Right ventricle myocardium superior (tissue), 1 donor: Measurements from ENCODE around the gene TMEM271. TPM values are rescaled to one million over a fixed set of nuclear protein-coding genes. Genes with fewer than 3 reads are reported as not detected.
A peak's percentile ranks its signal among the peaks of the same experiment; 100 is the strongest.
"Not testable (repeated sequence)": the region's sequence is repeated elsewhere in the genome, so short reads cannot be mapped to it uniquely, and the experiment has no call there.

ENCODE experiments used
- ATAC-seq: fragments of 200-7000 bp; cut with Tn5 transposase; one replicate; pipeline ENCODE4 v1.9.1; 2020; ENCODE audit warnings: mild to moderate bottlenecking; ENCODE audit not compliant: poor library complexity
- DNase-seq: peaks from one replicate; pipeline ENCODE4 v3.0.0-alpha.2; 2020
- intact Hi-C: fragments of 100-400 bp; cut with DNase I; formaldehyde crosslinking; loops from one replicate; pipeline ENCODE4 v1.11.2; 2022
- total RNA-seq: library from RNA; stranded (reverse); fragmentation: NEBNext Ultra II Directional; extraction: Animal tissue kit (Norgen Biotek cat#: 25700); gene quantifications from one replicate; pipeline ENCODE4 v1.2.1, GENCODE V29; 2021
- donor health status: DM: no; HTN: yes; CAD: no; lungs with severe emphysema.

The TMEM271 gene
- total RNA-seq, 1 donor from 2014 or later: not detected

DNA sequence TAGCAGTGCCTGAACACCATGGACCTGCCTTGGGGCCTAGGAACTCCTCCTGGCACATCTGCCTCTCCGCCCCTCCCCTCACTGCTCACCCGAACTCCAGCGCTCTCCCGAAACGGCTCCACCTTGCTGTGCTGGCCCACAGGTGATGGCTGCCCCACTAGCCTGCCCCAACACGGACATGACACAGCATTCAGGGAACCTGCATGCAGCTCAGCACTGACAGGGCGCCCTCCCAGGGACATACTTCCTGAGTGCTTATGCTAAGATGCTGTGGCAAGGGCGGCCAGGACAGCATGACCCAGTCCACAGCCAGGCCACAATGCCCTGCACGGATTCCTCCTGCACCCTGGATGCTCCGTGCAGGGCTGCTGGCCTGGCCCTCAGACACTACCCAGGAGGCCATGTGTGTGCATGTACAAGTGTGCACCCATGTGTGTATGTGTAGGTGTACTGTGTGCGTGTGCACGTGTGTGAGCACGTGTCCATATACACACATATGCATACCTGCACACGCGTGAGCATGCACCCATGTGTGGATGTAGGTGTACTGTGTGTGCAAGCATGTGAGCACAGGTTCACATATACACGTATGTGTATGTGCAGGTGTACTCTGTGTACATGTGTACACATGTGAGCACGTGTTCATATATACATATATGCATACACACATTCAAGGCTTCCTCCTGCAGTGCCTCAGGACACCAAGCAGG, 6.0 kb downstream of the TMEM271 start:
- DNase-seq: no peak
- ATAC-seq: no peak
- intact Hi-C loops: no loop called here

DNA sequence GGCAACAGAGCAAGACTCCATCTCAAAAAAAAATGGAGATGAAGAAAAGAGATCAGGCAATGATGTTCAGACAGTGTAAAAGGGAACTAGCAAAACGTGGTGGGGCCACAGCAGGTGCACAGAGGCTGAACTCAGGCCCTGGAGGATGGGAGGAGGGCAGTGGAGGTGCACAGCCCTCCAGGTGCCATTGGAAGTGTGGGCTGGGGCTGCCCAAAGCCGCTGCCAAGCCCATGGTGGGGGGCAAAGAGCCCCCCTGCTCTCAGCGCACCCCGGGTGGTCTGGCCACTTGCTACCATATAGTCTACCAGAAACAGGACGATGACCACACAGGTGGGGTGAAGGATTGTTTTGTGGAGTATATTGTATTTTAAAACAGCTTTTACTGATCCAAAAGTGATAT, 7.1 kb downstream of the TMEM271 start:
- DNase-seq (no peak), ATAC-seq (no peak)
- intact Hi-C loops: no loop called here

- DNase-seq (no peak), ATAC-seq (no peak)
- intact Hi-C loops: no loop called here
Measured at GRCh38 chr4:568351-568652, 7.8 kb downstream of the TMEM271 start.

DNA sequence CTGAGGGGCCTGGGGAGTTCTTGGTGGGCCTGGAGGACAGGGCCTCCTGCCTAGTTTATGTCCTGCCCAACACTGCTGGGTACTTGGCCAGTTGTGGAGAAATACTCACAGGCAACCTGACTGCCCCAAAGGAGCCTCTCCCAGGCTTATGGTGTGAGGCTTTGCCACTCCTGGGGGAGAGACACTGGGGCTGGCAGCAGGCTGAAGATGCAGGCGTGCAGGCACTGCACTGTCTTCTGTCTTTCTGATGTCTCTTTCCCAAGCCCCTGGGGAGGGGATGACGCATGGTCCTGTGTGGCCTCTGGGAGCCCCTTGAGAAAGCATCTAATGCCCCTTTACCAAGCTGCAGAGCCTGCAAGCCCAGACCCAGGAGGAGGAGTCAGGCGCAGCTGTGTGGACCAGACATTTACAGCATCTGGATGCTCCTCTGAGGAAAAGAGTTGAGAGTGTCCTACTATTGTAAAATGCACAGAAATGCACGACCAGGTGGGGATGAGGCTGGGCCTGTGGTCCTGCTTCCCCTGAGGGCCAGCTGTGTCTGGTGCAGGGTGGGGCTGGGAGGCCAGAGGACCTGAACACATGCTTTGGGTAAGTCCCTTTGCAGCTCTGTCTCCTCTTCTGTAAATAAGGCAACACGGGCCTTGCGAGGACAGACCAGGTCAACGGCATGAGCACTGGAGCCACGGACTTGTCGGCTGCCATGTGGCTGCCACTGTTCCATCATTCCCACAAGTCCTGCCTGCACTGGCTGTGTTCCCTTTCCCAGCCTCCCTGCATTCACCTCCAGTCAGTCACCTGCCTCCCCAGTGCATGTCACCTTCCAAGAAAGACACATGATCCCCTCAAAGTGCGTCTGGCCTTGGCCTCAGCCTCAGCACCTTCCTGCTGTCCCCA, 8.4 kb downstream of the TMEM271 start:
- intact Hi-C loops: no loop called here
- DNase-seq (no peak), ATAC-seq (no peak)

- intact Hi-C loops: no loop called here
- DNase-seq: no peak
- ATAC-seq: no peak
Measured at GRCh38 chr4:566508-567295, 9.4 kb downstream of the TMEM271 start.

DNA sequence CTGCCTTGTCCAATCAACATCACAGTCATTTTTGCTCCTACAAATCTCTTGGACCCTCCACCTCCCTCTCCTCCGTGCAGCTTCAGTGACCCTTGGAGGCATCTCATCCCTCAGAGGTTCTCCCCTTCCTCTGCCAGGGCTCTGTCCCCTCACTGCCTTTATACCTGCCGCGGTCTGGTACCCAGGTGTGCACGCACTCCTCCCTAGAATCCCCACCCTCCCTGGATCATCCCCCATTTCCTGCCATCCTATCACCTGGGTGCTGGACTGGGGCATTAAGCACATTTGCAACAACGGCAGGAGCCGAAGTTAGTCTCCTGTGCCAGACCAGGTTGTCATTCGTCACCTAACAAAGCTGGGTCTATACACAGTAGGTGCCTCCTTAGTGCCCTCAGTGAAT, 10.1 kb downstream of the TMEM271 start:
- ATAC-seq (no peak), DNase-seq (no peak)
- intact Hi-C loops: no loop called here

- ATAC-seq, DNase-seq, intact Hi-C loops: not testable (repeated sequence)
Measured at GRCh38 chr4:565614-566013, 10.5 kb downstream of the TMEM271 start.

GRCh38 chr4:562458-562857, 13.6 kb downstream of the TMEM271 start:
- intact Hi-C loops, DNase-seq, ATAC-seq: not testable (repeated sequence)

- ATAC-seq: no peak
- intact Hi-C loops: no loop called here
- no peak for DNase-seq
Measured at GRCh38 chr4:561426-561825, 14.7 kb downstream of the TMEM271 start.

GRCh38 chr4:560731-561291, 15.3 kb downstream of the TMEM271 start:
- DNase-seq (no peak), ATAC-seq (no peak)
- intact Hi-C loops: no loop called here

- no peak for DNase-seq
- ATAC-seq: no peak
- intact Hi-C loops: no loop called here
Measured at GRCh38 chr4:560061-560460, 16.0 kb downstream of the TMEM271 start.

GRCh38 chr4:555566-556275, 20.4 kb downstream of the TMEM271 start:
- ATAC-seq: no peak
- peak; percentile 22 for DNase-seq
- intact Hi-C loops: no loop called here

DNA sequence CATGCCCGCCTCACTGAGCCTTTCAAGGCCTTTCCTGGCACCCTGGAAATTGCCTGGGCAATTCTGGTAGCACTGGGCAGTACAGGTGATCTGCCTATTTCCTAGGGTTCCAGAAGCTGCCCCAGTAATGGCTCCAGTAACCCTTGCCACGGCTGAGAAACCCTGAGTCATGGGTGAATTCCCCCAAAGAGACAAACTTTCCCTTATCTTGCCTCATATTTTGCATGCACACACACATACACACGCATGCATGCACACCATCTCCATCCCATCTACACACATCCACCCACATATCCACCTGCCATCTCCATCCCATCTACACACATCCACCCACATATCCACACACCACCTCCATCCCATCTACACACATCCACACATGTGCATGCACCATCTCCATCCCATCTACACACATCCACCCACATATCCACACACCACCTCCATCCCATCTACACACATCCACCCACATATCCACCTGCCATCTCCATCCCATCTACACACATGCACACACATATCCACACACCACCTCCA, 21.2 kb downstream of the TMEM271 start:
- DNase-seq, intact Hi-C loops, ATAC-seq: not testable (repeated sequence)

DNA sequence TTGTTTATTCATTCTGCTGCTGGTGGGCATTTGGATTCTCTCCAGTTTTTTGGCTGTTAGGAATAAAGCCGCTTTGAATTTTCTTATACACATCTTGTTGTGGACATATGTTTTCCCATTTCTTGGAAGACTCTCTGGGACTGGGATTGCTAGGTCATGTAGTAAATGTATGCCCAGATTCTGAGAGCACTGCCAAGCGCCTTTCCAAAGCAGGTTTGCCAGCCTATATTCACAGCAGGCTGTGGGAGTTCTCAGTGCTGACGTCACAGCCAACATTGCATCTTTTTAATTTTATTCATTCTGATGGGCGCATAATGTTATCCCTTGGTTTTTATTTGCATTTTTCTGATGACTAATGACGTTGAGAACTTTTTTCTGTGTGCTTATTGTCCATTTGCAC, 24.1 kb downstream of the TMEM271 start:
- intact Hi-C loops: no loop called here
- ATAC-seq: no peak
- no peak for DNase-seq

DNA sequence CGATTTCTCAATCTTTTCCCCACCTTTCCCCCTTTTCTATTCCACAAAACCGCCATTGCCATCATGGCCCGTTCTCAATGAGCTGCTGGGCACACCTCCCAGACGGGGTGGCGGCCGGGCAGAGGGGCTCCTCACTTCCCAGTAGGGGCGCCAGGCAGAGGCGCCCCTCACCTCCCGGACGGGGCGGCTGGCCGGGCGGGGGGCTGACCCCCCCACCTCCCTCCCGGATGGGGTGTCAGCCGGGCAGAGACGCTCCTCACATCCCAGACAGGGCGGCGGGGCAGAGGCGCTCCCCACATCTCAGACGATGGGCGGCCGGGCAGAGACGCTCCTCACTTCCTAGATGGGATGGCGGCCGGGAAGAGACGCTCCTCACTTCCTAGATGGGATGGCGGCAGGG, 25.8 kb downstream of the TMEM271 start:
- intact Hi-C loops, DNase-seq, ATAC-seq: not testable (repeated sequence)

DNA sequence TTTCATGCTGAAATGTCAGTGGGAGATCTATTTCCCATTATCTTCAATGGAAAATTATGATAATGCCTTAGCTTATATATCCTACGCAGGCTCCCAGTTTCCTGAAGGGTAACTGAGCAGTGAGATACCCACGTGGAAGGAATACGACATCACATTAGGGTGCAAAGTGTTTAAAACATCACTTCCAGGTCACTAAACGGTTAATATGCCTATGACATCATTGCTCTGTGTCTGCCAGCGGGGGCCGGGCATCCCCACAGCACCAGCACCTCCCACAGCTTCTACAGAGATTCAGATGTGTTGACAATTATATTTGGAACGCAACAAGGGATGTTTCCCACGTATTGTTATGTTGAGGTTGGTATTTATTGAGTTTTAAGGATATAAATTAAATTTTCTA, 27.1 kb downstream of the TMEM271 start:
- intact Hi-C loops: no loop called here
- no peak for DNase-seq
- ATAC-seq: no peak

GRCh38 chr4:545612-546011, 30.5 kb downstream of the TMEM271 start:
- ATAC-seq (no peak), DNase-seq (no peak)
- intact Hi-C loops: no loop called here

DNA sequence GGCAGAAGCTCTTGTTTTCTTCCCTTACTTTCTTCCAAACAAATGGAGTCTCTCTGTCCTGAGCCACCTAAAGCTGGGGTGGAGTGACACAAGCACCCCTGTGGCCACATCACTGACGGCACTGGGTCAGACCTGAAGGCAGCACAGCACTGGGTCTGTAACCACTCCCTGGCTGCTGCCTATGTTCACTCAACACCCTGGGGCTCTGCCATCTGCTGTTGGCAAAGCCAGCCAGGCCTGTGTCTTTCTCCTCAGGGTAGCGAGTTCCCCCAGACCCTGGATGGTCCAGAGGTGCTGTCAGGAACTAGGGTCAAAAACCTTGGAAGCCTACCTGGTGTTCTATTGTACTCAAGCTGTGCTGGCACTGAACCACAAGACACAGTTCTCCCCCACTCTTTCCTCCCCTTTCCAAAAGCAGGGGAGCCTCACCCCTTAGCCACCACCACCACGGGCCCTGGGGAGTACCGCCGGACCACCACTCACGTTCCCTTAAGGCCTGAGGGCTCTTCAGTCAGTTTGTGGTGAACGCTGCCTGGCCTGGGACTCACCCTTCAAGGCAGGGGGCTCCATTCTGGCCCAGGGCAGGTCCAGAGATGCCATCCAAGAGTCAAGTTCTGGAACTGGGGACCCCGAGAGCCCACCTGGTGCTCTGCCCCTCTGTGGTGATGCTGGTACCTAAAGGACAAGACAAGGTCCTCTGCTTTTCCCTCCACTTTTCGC, 31.5 kb downstream of the TMEM271 start:
- ATAC-seq (no peak), DNase-seq (no peak)
- intact Hi-C loops: no loop called here
